GM19452 (cell line): ENCODE data around the gene ARAP2.
"Not testable (repeated sequence)": the region's sequence is repeated elsewhere in the genome, so short reads cannot be mapped to it uniquely, and the experiment has no call there.

Experiments
- ATAC-seq: cut with Tn5 transposase; IDR thresholded peaks from one replicate; pipeline ENCODE4 v1.9.1; 2021; ENCODE audit not compliant: unreplicated experiment

ARAP2 gene

GRCh38 chr4:36183665-36184393, 60.5 kb downstream of the ARAP2 start:
- no peak for ATAC-seq

- ATAC-seq = no peak
Observed at GRCh38 chr4:36183232-36183631, 61.1 kb downstream of the ARAP2 start.

GRCh38 chr4:36182315-36182714, 62.0 kb downstream of the ARAP2 start:
- ATAC-seq = not testable (repeated sequence)

- ATAC-seq = no peak
Observed at GRCh38 chr4:36180206-36180605, 64.1 kb downstream of the ARAP2 start.

GRCh38 chr4:36178484-36178883, 65.8 kb downstream of the ARAP2 start:
- ATAC-seq = no peak

GRCh38 chr4:36177946-36178345, 66.4 kb downstream of the ARAP2 start:
- ATAC-seq = no peak

GRCh38 chr4:36174570-36174969, 69.7 kb downstream of the ARAP2 start:
- ATAC-seq = no peak

GRCh38 chr4:36173905-36174304, 70.4 kb downstream of the ARAP2 start:
- ATAC-seq = no peak

GRCh38 chr4:36172656-36173055, 71.7 kb downstream of the ARAP2 start:
- no peak for ATAC-seq

GRCh38 chr4:36168127-36168878, 76.0 kb downstream of the ARAP2 start:
- ATAC-seq = no peak

GRCh38 chr4:36165631-36166005, 78.7 kb downstream of the ARAP2 start:
- ATAC-seq = no peak

- no peak for ATAC-seq
Observed at GRCh38 chr4:36164900-36165630, 79.2 kb downstream of the ARAP2 start.

GRCh38 chr4:36163198-36163597, 81.1 kb downstream of the ARAP2 start:
- ATAC-seq = no peak

GRCh38 chr4:36159208-36159607, 85.1 kb downstream of the ARAP2 start:
- no peak for ATAC-seq

- ATAC-seq = no peak
Observed at GRCh38 chr4:36152735-36153134, 91.6 kb downstream of the ARAP2 start.

- ATAC-seq = no peak
Observed at GRCh38 chr4:36142504-36142903, 101.8 kb downstream of the ARAP2 start.

- ATAC-seq = no peak
Observed at GRCh38 chr4:36141186-36141585, 103.1 kb downstream of the ARAP2 start.

- ATAC-seq = no peak
Observed at GRCh38 chr4:36140421-36140820, 103.9 kb downstream of the ARAP2 start.

- no peak for ATAC-seq
Observed at GRCh38 chr4:36138220-36138619, 106.1 kb downstream of the ARAP2 start.

GRCh38 chr4:36137336-36137735, 107.0 kb downstream of the ARAP2 start:
- ATAC-seq = no peak

GRCh38 chr4:36133658-36134057, 110.7 kb downstream of the ARAP2 start:
- ATAC-seq = no peak

- no peak for ATAC-seq
Observed at GRCh38 chr4:36133086-36133485, 111.2 kb downstream of the ARAP2 start.
